HG03066 (cell line): Measurements from ENCODE around the gene LYPD4.

Source experiments
- ATAC-seq: cut with Tn5 transposase; IDR thresholded peaks from one replicate; pipeline ENCODE4 v1.9.1; 2021; ENCODE audit warnings: low read depth; ENCODE audit not compliant: unreplicated experiment

Gene LYPD4

GRCh38 chr19:41844601-41845000, at the start of gene LYPD4:
TSS of gene LYPD4 (minus strand) at chr19:41844683. CDS start at chr19:41839285, 5,398 bp downstream.
- ATAC-seq = no peak

GRCh38 chr19:41893899-41894298, 49.4 kb upstream of the LYPD4 start:
- no peak for ATAC-seq

- no peak for ATAC-seq
Observed at GRCh38 chr19:41892173-41892902, 47.9 kb upstream of the LYPD4 start.

- ATAC-seq = no peak
Observed at GRCh38 chr19:41890936-41891335, 46.5 kb upstream of the LYPD4 start.

- ATAC-seq = no peak
Observed at GRCh38 chr19:41889896-41890295, 45.4 kb upstream of the LYPD4 start.

GRCh38 chr19:41888926-41889325, 44.4 kb upstream of the LYPD4 start:
- ATAC-seq = no peak

- no peak for ATAC-seq
Observed at GRCh38 chr19:41887711-41888382, 43.4 kb upstream of the LYPD4 start.

GRCh38 chr19:41886761-41887710, 42.6 kb upstream of the LYPD4 start:
- ATAC-seq = no peak

GRCh38 chr19:41883821-41884733, 39.6 kb upstream of the LYPD4 start:
- peak; percentile 74 for ATAC-seq

GRCh38 chr19:41883463-41883820, 39.0 kb upstream of the LYPD4 start:
- ATAC-seq = no peak

- ATAC-seq = no peak
Observed at GRCh38 chr19:41882568-41883462, 38.3 kb upstream of the LYPD4 start, which contains the start of gene ARHGEF1. TSS of gene ARHGEF1 (plus strand) at chr19:41883184. CDS start at chr19:41888083, 4,899 bp downstream.

GRCh38 chr19:41880329-41880708, 35.8 kb upstream of the LYPD4 start:
- no peak for ATAC-seq

GRCh38 chr19:41879670-41880328, 35.3 kb upstream of the LYPD4 start:
- ATAC-seq = no peak

- ATAC-seq = no peak
Observed at GRCh38 chr19:41879080-41879479, 34.6 kb upstream of the LYPD4 start.

- no peak for ATAC-seq
Observed at GRCh38 chr19:41877916-41878905, 33.7 kb upstream of the LYPD4 start.

- peak; percentile 63 for ATAC-seq
Observed at GRCh38 chr19:41876847-41877832, 32.7 kb upstream of the LYPD4 start, which contains the start of gene CD79A. TSS of gene CD79A (plus strand) at chr19:41877279. CDS start at chr19:41877305, 26 bp downstream.
